ENCODE data around the gene GZMH. TPM values are rescaled to one million over a fixed set of nuclear protein-coding genes. Genes with fewer than 3 reads are reported as not detected.

GZMH gene
- total RNA-seq, 1 experiment from 2014 or later, result not detected

GRCh38 chr14:24632336-24632735, 22.9 kb upstream of the GZMH start:
- no peaks in the 10 kb centered on the region for H3K9me2 ChIP-seq (ENCODE audit: insufficient read depth)
- H3K4me3 ChIP-seq, result no peak overlapping the region
- H4K20me1 ChIP-seq (ENCODE audit: insufficient read depth), result no peaks in the 10 kb centered on the region
- no peaks in the 10 kb centered on the region for H3F3A ChIP-seq (ENCODE audit: insufficient read depth, low read depth)
- no peak overlapping the region for H3K27ac ChIP-seq
- no peaks in the 10 kb centered on the region for H3K9me3 ChIP-seq (ENCODE audit: insufficient read depth, low read depth)
- POLR2A ChIA-PET (ENCODE audit: unreplicated experiment), result no interaction called here
- TF ChIP-seq EZH2 (IDR thresholded peaks at IDR 0.05; ENCODE audit: low read depth), result no peak
- TF ChIP-seq, protein P1, sequence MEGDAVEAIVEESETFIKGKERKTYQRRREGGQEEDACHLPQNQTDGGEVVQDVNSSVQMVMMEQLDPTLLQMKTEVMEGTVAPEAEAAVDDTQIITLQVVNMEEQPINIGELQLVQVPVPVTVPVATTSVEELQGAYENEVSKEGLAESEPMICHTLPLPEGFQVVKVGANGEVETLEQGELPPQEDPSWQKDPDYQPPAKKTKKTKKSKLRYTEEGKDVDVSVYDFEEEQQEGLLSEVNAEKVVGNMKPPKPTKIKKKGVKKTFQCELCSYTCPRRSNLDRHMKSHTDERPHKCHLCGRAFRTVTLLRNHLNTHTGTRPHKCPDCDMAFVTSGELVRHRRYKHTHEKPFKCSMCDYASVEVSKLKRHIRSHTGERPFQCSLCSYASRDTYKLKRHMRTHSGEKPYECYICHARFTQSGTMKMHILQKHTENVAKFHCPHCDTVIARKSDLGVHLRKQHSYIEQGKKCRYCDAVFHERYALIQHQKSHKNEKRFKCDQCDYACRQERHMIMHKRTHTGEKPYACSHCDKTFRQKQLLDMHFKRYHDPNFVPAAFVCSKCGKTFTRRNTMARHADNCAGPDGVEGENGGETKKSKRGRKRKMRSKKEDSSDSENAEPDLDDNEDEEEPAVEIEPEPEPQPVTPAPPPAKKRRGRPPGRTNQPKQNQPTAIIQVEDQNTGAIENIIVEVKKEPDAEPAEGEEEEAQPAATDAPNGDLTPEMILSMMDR (conservative IDR thresholded peaks at IDR 0.05), result no peak
- no peaks in the 10 kb centered on the region for H3K36me3 ChIP-seq (ENCODE audit: low read depth)
- BruUV-seq (replicated peaks), result no TSS peak
- no peaks in the 10 kb centered on the region for H3K27me3 ChIP-seq (ENCODE audit: insufficient read depth, low read depth)
- intact Hi-C loops (cut with micrococcal nuclease; ENCODE audit: unreplicated experiment), result no loop called here
- H3K4me2 ChIP-seq, result no peak overlapping the region
- CTCF ChIA-PET, result no interaction called here
- H3K4me1 ChIP-seq (replicated peaks; ENCODE audit: insufficient read depth), result no peaks in the 10 kb centered on the region
- DNase-seq, result no peak
- H2AFZ ChIP-seq, result no peak overlapping the region
- H3K79me2 ChIP-seq (ENCODE audit: low read depth), result no peaks in the 10 kb centered on the region

DNA sequence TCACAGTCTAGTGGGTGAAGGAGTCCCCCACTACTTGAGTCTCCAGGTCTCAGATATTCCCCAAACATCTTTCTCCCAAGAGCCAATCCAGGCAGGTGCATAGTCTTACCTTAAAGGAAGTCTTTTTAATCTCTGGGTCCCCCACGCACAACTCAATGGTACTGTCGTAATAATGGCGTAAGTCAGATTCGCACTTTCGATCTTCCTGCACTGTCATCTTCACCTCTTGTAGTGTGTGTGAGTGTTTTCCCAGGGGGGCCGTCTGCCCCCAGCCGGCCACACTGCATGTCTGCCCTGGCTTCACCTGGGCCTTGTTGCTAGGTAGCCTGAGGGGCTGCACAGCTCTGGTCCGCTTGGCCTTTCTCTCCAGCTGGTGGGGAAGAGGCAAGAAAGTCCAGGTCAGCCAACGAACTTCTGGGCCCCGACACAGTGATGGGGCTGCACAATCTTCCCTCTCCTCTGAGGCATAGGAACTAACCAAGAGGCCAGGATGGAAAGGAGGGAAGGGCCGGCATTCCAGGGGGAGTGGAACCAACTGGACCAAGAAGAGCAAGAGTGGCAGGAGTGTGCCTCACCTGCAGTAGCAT, 22.4 kb upstream of the GZMH start:
- H3K27me3 ChIP-seq (ENCODE audit: insufficient read depth, low read depth), result no peaks in the 10 kb centered on the region
- ChIA-PET POLR2A (ENCODE audit: unreplicated experiment) (no interaction called here), CTCF (no interaction called here)
- no peak overlapping the region for H3K4me3 ChIP-seq
- TF ChIP-seq EZH2 (IDR thresholded peaks at IDR 0.05; ENCODE audit: low read depth), result no peak
- TF ChIP-seq, protein P1 (conservative IDR thresholded peaks at IDR 0.05), result no peak
- H3K9me2 ChIP-seq (ENCODE audit: insufficient read depth), result no peaks in the 10 kb centered on the region
- no peaks in the 10 kb centered on the region for H3F3A ChIP-seq (ENCODE audit: insufficient read depth, low read depth)
- no peaks in the 10 kb centered on the region for H3K36me3 ChIP-seq (ENCODE audit: low read depth)
- H3K4me2 ChIP-seq, result no peak overlapping the region
- H3K79me2 ChIP-seq (ENCODE audit: low read depth), result no peaks in the 10 kb centered on the region
- H4K20me1 ChIP-seq (ENCODE audit: insufficient read depth), result no peaks in the 10 kb centered on the region
- H3K4me1 ChIP-seq (replicated peaks; ENCODE audit: insufficient read depth), result no peaks in the 10 kb centered on the region
- H3K27ac ChIP-seq, result no peak overlapping the region
- no peak overlapping the region for H2AFZ ChIP-seq
- no peaks in the 10 kb centered on the region for H3K9me3 ChIP-seq (ENCODE audit: insufficient read depth, low read depth)
- DNase-seq, result no peak
- intact Hi-C loops (cut with micrococcal nuclease; ENCODE audit: unreplicated experiment), result no loop called here
- BruUV-seq (replicated peaks), result no TSS peak

DNA sequence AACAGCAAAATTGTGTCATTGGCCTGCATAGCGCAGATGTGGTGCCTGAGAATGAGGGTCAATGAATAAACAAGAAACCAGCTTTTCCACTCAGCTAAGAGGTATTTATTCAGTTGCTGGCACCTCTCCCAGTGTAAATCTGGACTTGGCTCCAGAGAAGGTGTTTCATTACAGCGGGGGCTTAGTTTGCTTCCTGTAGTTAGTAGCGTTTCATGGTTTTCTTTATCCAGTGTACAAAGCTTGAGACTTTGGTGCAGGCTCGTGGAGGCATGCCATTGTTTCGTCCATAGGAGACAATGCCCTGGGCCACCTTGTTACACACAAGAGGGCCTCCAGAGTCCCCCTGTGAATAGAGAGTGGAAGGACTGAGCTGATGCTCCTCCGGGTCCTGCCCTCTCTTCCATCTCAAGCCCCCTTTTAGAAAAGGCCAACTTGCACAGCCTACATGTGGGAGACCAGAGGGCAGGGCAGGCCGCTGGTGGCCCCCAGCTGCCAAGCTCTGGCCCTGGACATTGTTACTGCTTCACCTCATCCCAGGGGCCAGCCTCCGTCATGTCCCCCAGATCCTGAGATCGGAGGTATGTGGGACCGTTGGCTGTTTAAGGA, 21.5 kb upstream of the GZMH start:
- Histone ChIP-seq H3K9me3 (ENCODE audit: insufficient read depth, low read depth) (no peaks in the 10 kb centered on the region), H3K4me1 (replicated peaks; ENCODE audit: insufficient read depth) (no peaks in the 10 kb centered on the region), H3K27ac (no peak overlapping the region), H3K36me3 (ENCODE audit: low read depth) (no peaks in the 10 kb centered on the region), H4K20me1 (ENCODE audit: insufficient read depth) (no peaks in the 10 kb centered on the region), H3F3A (ENCODE audit: insufficient read depth, low read depth) (no peaks in the 10 kb centered on the region), H3K9me2 (ENCODE audit: insufficient read depth) (no peaks in the 10 kb centered on the region), H3K27me3 (ENCODE audit: insufficient read depth, low read depth) (no peaks in the 10 kb centered on the region), H2AFZ (no peak overlapping the region), H3K4me2 (no peak overlapping the region), H3K4me3 (no peak overlapping the region), H3K79me2 (ENCODE audit: low read depth) (no peaks in the 10 kb centered on the region)
- no peak for DNase-seq
- intact Hi-C loops (cut with micrococcal nuclease; ENCODE audit: unreplicated experiment), result no loop called here
- TF ChIP-seq, protein P1 (conservative IDR thresholded peaks at IDR 0.05), result no peak
- no peak for TF ChIP-seq EZH2 (IDR thresholded peaks at IDR 0.05; ENCODE audit: low read depth)
- no TSS peak for BruUV-seq (replicated peaks)
- CTCF ChIA-PET, result interaction anchor here (0.5 kb wide), 1 partner anchor 18 kb away, joined by 3 read pairs; no protein-coding TSS in a partner anchor
- POLR2A ChIA-PET (ENCODE audit: unreplicated experiment), result no interaction called here
